Fibroblast of lung (primary cell): ENCODE results near the gene COL25A1.

ENCODE experiments used
- CTCF ChIP-seq, 2 donors: IDR thresholded peaks in 1 of 2; conservative IDR thresholded peaks in 1 of 2; 1 replicate in 1 of 2; 2 replicates in 1 of 2; pipeline ENCODE4 v1.5.1; 2011 to 2012; ENCODE audit warnings: low read length in 2 of 2, control low read depth in 1 of 2, inconsistent platforms in 1 of 2, low read depth in 1 of 2, mild to moderate bottlenecking in 1 of 2
- EZH2 ChIP-seq: IDR thresholded peaks from 2 replicates; pipeline ENCODE4 v1.5.1; 2012; ENCODE audit warnings: low read length, control low read depth, mild to moderate bottlenecking; ENCODE audit errors: missing control alignments

GRCh38 chr4:108965016-108965415, 337.4 kb downstream of the COL25A1 start:
- TF ChIP-seq CTCF (conservative IDR thresholded peaks at IDR 0.05 in 1 of 2, IDR thresholded peaks at IDR 0.05 in 1 of 2; ENCODE audit: low read depth in 1 of 2, low read length in 2 of 2) (no peak), EZH2 (no peak)
